Measurements from ENCODE around the gene NF2.

The NF2 gene

DNA sequence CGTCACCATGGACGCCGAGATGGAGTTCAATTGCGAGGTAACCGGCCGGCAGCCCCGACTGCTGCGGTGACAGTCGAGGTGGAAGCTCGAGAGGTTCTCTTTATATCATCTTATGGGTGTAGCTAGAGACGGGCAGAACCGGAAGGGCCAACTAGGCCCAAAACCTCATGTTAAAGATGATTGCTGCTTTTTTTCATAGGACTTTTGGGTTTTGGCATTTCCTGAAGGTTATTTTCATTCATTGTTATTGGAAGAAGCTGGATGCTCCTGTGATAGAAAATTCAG is 585 bp downstream of the NF2 start:
- no peak for DNase-seq (ENCODE audit: extremely low read depth, low read depth)
- TF ChIP-seq, protein P1, sequence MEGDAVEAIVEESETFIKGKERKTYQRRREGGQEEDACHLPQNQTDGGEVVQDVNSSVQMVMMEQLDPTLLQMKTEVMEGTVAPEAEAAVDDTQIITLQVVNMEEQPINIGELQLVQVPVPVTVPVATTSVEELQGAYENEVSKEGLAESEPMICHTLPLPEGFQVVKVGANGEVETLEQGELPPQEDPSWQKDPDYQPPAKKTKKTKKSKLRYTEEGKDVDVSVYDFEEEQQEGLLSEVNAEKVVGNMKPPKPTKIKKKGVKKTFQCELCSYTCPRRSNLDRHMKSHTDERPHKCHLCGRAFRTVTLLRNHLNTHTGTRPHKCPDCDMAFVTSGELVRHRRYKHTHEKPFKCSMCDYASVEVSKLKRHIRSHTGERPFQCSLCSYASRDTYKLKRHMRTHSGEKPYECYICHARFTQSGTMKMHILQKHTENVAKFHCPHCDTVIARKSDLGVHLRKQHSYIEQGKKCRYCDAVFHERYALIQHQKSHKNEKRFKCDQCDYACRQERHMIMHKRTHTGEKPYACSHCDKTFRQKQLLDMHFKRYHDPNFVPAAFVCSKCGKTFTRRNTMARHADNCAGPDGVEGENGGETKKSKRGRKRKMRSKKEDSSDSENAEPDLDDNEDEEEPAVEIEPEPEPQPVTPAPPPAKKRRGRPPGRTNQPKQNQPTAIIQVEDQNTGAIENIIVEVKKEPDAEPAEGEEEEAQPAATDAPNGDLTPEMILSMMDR (IDR thresholded peaks at IDR 0.05; ENCODE audit: low read depth, low read length): no peak

DNA sequence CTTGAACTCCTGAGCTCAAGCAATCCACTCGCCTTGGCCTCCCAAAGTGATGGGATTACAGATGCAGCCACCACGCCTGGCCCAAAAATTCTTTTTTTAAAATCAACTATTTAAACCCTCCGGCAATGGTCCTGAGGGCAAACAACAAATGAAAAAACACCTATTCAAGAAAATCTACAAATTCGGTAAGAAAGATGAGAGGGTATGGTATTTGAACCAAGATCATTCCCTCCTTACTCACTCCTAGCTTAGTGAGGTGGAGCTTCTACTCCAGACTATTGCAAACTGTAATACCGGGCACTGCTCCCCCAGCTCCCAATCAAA is 2.1 kb downstream of the NF2 start:
- no peak for DNase-seq (ENCODE audit: extremely low read depth, low read depth)
- TF ChIP-seq, protein P1 (IDR thresholded peaks at IDR 0.05; ENCODE audit: low read depth, low read length): no peak

DNA sequence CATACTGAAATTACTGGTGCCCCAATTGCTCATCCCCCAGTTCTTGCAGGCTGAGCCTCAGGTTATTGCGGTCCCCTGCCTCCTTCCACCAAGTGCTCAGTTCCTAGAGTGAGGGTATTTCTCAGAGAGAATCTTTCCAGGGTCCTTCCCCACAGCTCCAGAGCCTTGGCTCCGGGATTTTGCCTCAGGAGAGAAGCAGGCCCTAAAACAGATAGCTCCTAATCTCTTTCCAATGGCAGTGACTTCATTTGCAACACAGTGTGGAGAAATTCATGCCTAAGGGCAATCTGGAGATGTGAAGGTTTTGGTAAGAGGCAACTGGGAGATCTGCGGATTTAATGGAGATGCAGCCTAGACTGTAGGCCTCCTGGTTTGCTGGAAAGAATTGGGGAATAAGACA is 2.9 kb downstream of the NF2 start:
- DNase-seq (ENCODE audit: extremely low read depth, low read depth): no peak
- TF ChIP-seq, protein P1 (IDR thresholded peaks at IDR 0.05; ENCODE audit: low read depth, low read length): no peak

DNA sequence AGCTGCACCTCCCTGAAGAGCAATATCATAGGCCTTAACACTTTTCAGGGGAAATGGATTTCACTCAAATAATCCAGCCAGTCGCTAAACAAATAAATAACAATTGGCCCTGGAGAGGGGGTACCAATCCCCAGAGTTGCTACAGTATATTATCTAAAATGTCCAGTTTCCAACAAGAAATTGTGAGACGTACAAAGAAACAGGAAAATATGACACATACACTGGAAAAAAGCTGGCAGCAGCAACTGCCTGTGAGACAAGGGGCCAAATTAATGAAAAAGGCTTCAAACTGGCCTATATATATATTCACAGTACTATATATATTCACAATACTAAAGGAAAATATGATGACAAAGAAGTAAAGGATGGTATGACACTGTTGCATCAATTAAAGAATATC is 4.0 kb downstream of the NF2 start:
- DNase-seq (ENCODE audit: extremely low read depth, low read depth): no peak
- TF ChIP-seq, protein P1 (IDR thresholded peaks at IDR 0.05; ENCODE audit: low read depth, low read length): no peak

DNA sequence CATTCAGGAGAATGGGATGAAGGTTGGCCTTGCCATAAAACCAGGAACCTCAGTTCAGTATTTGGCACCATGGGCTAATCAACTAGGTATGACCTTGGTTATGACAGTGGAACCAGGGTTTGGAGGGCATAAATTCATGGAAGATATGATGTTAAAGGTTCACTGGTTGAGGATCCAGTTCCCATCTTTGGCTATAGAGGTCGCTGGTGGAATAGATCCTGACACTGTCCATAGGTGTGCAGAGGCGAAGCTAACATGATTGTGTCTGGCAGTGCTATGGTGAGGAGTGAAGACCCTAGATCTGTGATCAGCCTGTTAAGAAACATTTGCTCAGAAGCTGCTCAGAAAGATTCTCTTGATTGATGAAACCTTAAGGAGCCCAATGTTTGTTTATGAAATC is 5.7 kb downstream of the NF2 start:
- DNase-seq (ENCODE audit: extremely low read depth, low read depth): no peak

DNA sequence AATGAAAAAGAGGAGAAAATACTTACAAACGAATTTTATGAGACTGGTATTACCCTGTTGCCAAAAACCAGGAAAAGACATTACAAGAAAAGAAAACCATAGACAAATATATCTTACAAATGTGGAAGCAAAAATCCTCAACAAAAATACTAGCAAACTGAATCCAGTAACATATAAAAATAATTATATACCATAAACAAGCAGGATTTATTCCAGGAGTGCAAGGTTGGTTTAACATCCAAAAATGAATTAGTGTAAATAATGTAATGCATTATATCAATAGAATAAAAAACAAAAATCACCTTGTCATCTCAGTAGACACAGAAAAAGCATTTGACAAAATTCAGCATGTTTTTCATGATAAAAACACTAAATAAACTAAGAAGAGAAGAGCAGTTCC is 7.3 kb downstream of the NF2 start:
- TF ChIP-seq, protein P1 (IDR thresholded peaks at IDR 0.05; ENCODE audit: low read depth, low read length): no peak
- DNase-seq (ENCODE audit: extremely low read depth, low read depth): no peak

More for the DNA sequence above, 5.7 kb downstream of the NF2 start:
- TF ChIP-seq, protein P1 (IDR thresholded peaks at IDR 0.05; ENCODE audit: low read depth, low read length): no peak

DNA sequence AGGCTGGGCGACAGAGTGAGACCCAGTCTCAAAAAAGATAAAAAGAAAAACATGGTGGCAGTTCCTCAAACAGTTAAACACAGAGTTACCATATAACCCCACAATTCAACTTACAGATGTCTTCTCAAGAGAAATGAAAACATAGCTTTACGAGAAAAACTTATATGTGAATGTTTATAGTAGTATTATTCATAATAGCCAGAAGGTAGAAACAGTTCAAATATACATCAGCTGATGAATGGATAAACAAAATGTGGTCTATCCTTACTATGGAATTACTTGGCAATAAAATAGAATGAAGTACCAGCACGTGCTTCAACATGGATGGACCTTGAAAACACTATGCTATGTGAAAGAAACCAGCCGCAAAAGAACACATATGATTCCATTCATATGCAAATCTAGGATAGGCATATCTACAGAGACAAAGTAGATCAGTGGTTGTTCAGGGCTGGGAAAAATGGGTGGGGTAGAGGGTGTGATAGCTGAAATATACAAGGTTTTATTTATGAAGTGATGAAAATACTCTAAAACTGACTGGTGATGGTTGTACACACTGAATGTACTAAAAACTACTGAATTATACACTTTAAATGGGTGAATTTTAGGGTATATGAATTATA is 12.4 kb downstream of the NF2 start:
- TF ChIP-seq, protein P1 (IDR thresholded peaks at IDR 0.05; ENCODE audit: low read depth, low read length): no peak
- no peak for DNase-seq (ENCODE audit: extremely low read depth, low read depth)

Measured in AG09319 (cell line).